HepG2 (cell line): ENCODE measurements around the gene SNAP23. TPM values are rescaled to one million over a fixed set of nuclear protein-coding genes. Genes with fewer than 3 reads are reported as not detected.

ENCODE experiments used
- AKAP8 ChIP-seq: sonication (generic); formaldehyde crosslinking; IDR thresholded peaks from 2 replicates; pipeline ENCODE4 v1.5.1; 2020; ENCODE audit warnings: mild to moderate bottlenecking, missing genetic modification reagents
- CBX1 ChIP-seq: IDR thresholded peaks from one replicate; pipeline ENCODE4 v1.6.1; 2016; ENCODE audit warnings: antibody characterized with exemption, low read depth
- FOXO4 ChIP-seq: sonication (generic); formaldehyde crosslinking; conservative IDR thresholded peaks from 2 replicates; pipeline ENCODE4 v1.8.1; 2023; ENCODE audit warnings: missing genetic modification reagents
- KDM6A ChIP-seq: IDR thresholded peaks from 2 replicates; pipeline ENCODE4 v1.6.1; 2016; ENCODE audit warnings: low read depth
- LCORL ChIP-seq, 2 experiments: fragments of 450-650 bp in 1 of 2; sonication (generic) in 1 of 2; formaldehyde crosslinking in 1 of 2; IDR thresholded peaks; 2 replicates each; pipeline versions ENCODE4 v1.5.0 to v1.6.1; 2017 to 2020; ENCODE audit warnings: antibody characterized with exemption in 1 of 2, missing genetic modification reagents in 1 of 2
- MEF2D ChIP-seq: sonication (generic); formaldehyde crosslinking; IDR thresholded peaks from 2 replicates; pipeline ENCODE4 v1.5.1; 2020; ENCODE audit warnings: mild to moderate bottlenecking, missing genetic modification reagents
- NFIC ChIP-seq: IDR thresholded peaks from 2 replicates; pipeline ENCODE4 v1.6.1; 2012; ENCODE audit warnings: mild to moderate bottlenecking, low read length, inconsistent platforms
- RARA ChIP-seq: IDR thresholded peaks from 2 replicates; pipeline ENCODE4 v1.6.1; 2016; ENCODE audit warnings: missing genetic modification reagents, missing compliant biosample characterization
- RXRA ChIP-seq: sonication (generic); formaldehyde crosslinking; IDR thresholded peaks from 2 replicates; pipeline ENCODE4 v1.5.1; 2020; ENCODE audit warnings: missing genetic modification reagents
- SPEN ChIP-seq: sonication (generic); formaldehyde crosslinking; IDR thresholded peaks from 2 replicates; pipeline ENCODE4 v1.5.1; 2020; ENCODE audit warnings: low read depth, mild to moderate bottlenecking, missing genetic modification reagents
- SYNCRIP ChIP-seq: fragments of 200-400 bp; formaldehyde crosslinking; IDR thresholded peaks from 2 replicates; pipeline ENCODE4 v1.6.1; 2018; ENCODE audit warnings: mild to moderate bottlenecking, low read depth, low read length; ENCODE audit not compliant: insufficient read depth
- THAP8 ChIP-seq: sonication (generic); formaldehyde crosslinking; IDR thresholded peaks from 2 replicates; pipeline ENCODE4 v1.5.1; 2020; ENCODE audit warnings: missing genetic modification reagents, mild to moderate bottlenecking, borderline replicate concordance
- ZBTB38 ChIP-seq: sonication (generic); formaldehyde crosslinking; IDR thresholded peaks from 2 replicates; pipeline ENCODE4 v1.5.1; 2020; ENCODE audit warnings: mild to moderate bottlenecking, missing genetic modification reagents
- ZBTB7A ChIP-seq: sonication (generic); formaldehyde crosslinking; IDR thresholded peaks from 2 replicates; pipeline ENCODE4 v1.8.0; 2022; ENCODE audit warnings: mild to moderate bottlenecking, missing genetic modification reagents
- ZNF121 ChIP-seq: sonication (generic); formaldehyde crosslinking; IDR thresholded peaks from 2 replicates; pipeline ENCODE4 v1.5.0; 2020; ENCODE audit warnings: mild to moderate bottlenecking, missing genetic modification reagents
- ZNF138 ChIP-seq: sonication (generic); formaldehyde crosslinking; IDR thresholded peaks from 2 replicates; pipeline ENCODE4 v1.5.0; 2020; ENCODE audit warnings: mild to moderate bottlenecking, low read depth, missing genetic modification reagents
- ZNF224 ChIP-seq: sonication (generic); formaldehyde crosslinking; IDR thresholded peaks from 2 replicates; pipeline ENCODE4 v1.5.0; 2020; ENCODE audit warnings: mild to moderate bottlenecking, missing genetic modification reagents
- ZNF354B ChIP-seq: sonication (generic); formaldehyde crosslinking; IDR thresholded peaks from 2 replicates; pipeline ENCODE4 v1.8.0; 2022; ENCODE audit warnings: mild to moderate bottlenecking, missing genetic modification reagents
- ZNF432 ChIP-seq: sonication (generic); formaldehyde crosslinking; IDR thresholded peaks from 2 replicates; pipeline ENCODE4 v1.5.0; 2020; ENCODE audit warnings: missing genetic modification reagents, mild to moderate bottlenecking, borderline replicate concordance
- ZNF691 ChIP-seq: sonication (generic); formaldehyde crosslinking; IDR thresholded peaks from 2 replicates; pipeline ENCODE4 v1.4.0; 2020; ENCODE audit warnings: missing genetic modification reagents, low read depth, mild to moderate bottlenecking, borderline replicate concordance
- ZNF713 ChIP-seq: sonication (generic); formaldehyde crosslinking; IDR thresholded peaks from 2 replicates; pipeline ENCODE4 v1.4.0; 2020; ENCODE audit warnings: mild to moderate bottlenecking, missing genetic modification reagents
- ZNF776 ChIP-seq: sonication (generic); formaldehyde crosslinking; IDR thresholded peaks from 2 replicates; pipeline ENCODE4 v1.4.0; 2020; ENCODE audit warnings: mild to moderate bottlenecking, missing genetic modification reagents
- ZNF850 ChIP-seq: sonication (generic); formaldehyde crosslinking; conservative IDR thresholded peaks from 2 replicates; pipeline ENCODE4 v1.9.0; 2021; ENCODE audit warnings: mild to moderate bottlenecking, missing genetic modification reagents
- ZSCAN5A ChIP-seq: sonication (generic); formaldehyde crosslinking; IDR thresholded peaks from 2 replicates; pipeline ENCODE4 v1.8.0; 2022; ENCODE audit warnings: mild to moderate bottlenecking, missing genetic modification reagents, borderline replicate concordance
- polyA plus RNA-seq, 8 experiments: library from polyadenylated mRNA; depleted of rRNA in 3 of 8; stranded (reverse) in 7 of 8; unstranded in 1 of 8; fragments of >200 nt; fragmentation: Illumina TruSeq in 4 of 8; extraction: Trizol in 4 of 8; gene quantifications; 2 replicates each; pipeline versions ENCODE4 v1.2.1 to v1.2.3, GENCODE V29; 2011 to 2016; ENCODE audit warnings: low read depth in 4 of 8, missing spikeins in 1 of 8, mixed read lengths in 1 of 8; ENCODE audit not compliant: insufficient read depth in 1 of 8
- total RNA-seq, 5 experiments: library from RNA; depleted of rRNA; stranded (reverse); fragments of >200 nt; fragmentation: Illumina TruSeq; extraction: Trizol; gene quantifications; 2 replicates each; pipeline ENCODE4 v1.2.3, GENCODE V29; 2016; ENCODE audit warnings: low read depth in 1 of 5
- TF ChIP-seq, protein P1 (sequence below): sonication (generic); formaldehyde crosslinking; IDR thresholded peaks from 2 replicates; pipeline ENCODE4 v1.4.0; 2020; ENCODE audit warnings: missing genetic modification reagents

The SNAP23 gene
- total and polyA plus RNA-seq, 2 of the 13 experiments (the other 11 are each of a cell fraction or from before 2014, with no cell fraction given) = 37.0 to 101 TPM

- TF ChIP-seq THAP8 (CRISPR knock-in tag) (no peak; the same call in 1 of the 2 replicates), SPEN (CRISPR knock-in tag) (peak; percentile 55; the same call in 1 of the 2 replicates), ZBTB7A (CRISPR knock-in tag) (no peak), ZBTB38 (peak; percentile 66; the same call in 1 of the 2 replicates), RXRA (peak; percentile 26; the same call in 1 of the 2 replicates), SYNCRIP (no peak), ZNF138 (CRISPR knock-in tag) (no peak), ZNF713 (CRISPR knock-in tag) (0 out of 2 replicates have a peak, but pooled peaks have one; percentile 60), ZNF121 (CRISPR knock-in tag) (no peak), NFIC (0 out of 2 replicates have a peak, but pooled peaks have one; percentile 34), FOXO4 (CRISPR knock-in tag) (no peak), ZNF354B (CRISPR knock-in tag) (no peak), KDM6A (CRISPR knock-in tag) (no peak), RARA (CRISPR knock-in tag) (peak; percentile 6; the same call in 1 of the 2 replicates), ZNF224 (CRISPR knock-in tag) (no peak), ZNF691 (no peak), ZNF850 (CRISPR knock-in tag) (no peak), ZNF432 (CRISPR knock-in tag) (no peak), AKAP8 (CRISPR knock-in tag) (no peak), MEF2D (CRISPR knock-in tag) (peak; percentile 66; the same call in 1 of the 2 replicates), ZNF776 (CRISPR knock-in tag) (no peak), CBX1 (no peak), LCORL (IDR thresholded peaks at IDR 0.05) (no peak), LCORL (CRISPR knock-in tag; IDR thresholded peaks at IDR 0.05) (0 out of 2 replicates have a peak, but pooled peaks have one; percentile 37), ZSCAN5A (no peak; the same call in 1 of the 2 replicates)
- TF ChIP-seq, protein P1, sequence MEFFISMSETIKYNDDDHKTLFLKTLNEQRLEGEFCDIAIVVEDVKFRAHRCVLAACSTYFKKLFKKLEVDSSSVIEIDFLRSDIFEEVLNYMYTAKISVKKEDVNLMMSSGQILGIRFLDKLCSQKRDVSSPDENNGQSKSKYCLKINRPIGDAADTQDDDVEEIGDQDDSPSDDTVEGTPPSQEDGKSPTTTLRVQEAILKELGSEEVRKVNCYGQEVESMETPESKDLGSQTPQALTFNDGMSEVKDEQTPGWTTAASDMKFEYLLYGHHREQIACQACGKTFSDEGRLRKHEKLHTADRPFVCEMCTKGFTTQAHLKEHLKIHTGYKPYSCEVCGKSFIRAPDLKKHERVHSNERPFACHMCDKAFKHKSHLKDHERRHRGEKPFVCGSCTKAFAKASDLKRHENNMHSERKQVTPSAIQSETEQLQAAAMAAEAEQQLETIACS (CRISPR knock-in tag) = no peak; the same call in 1 of the 2 replicates
These were observed at the start of gene SNAP23 (continued) for GRCh38 chr15:42495361-42496212.
